ENCODE results near the gene SMIM20.

GRCh38 chr4:25878676-25879075 is 35.3 kb upstream of the SMIM20 start:
- TF ChIP-seq REST (IDR thresholded peaks at IDR 0.05; ENCODE audit: low read depth) = no peak
- no peak for TF ChIP-seq RAD21 (IDR thresholded peaks at IDR 0.05; ENCODE audit: low read depth)
- no peak for TF ChIP-seq EP300 (IDR thresholded peaks at IDR 0.05; ENCODE audit: borderline replicate concordance)
- TF ChIP-seq EGR1 (IDR thresholded peaks at IDR 0.05) = no peak
- TF ChIP-seq CREB1 (IDR thresholded peaks at IDR 0.05; ENCODE audit: low read depth) = no peak
- no peak for TF ChIP-seq TCF12 (IDR thresholded peaks at IDR 0.05; ENCODE audit: low read depth)
- TF ChIP-seq MAX (IDR thresholded peaks at IDR 0.05) = no peak
- no peak for TF ChIP-seq ZBTB7A (IDR thresholded peaks at IDR 0.05; ENCODE audit: low read depth)
- TF ChIP-seq YY1 (IDR thresholded peaks at IDR 0.05; ENCODE audit: low read depth) = no peak
- TF ChIP-seq NFIC (IDR thresholded peaks at IDR 0.05) = no peak
- TF ChIP-seq FOXM1 (IDR thresholded peaks at IDR 0.05; ENCODE audit: borderline replicate concordance, low read depth) = no peak
- no peak for TF ChIP-seq TEAD4 (IDR thresholded peaks at IDR 0.05)
- TF ChIP-seq TAF1 (IDR thresholded peaks at IDR 0.05; ENCODE audit: low read depth) = no peak

Data from Ishikawa (cell line).